Dedifferentiated amniotic fluid mesenchymal stem cell (primary cell): ENCODE data around the gene EIF3I.

ENCODE experiments used
- DNase-seq: peaks from one replicate; pipeline ENCODE4 v3.0.0-alpha.2; 2016; ENCODE audit errors: extremely low spot score

Gene EIF3I

GRCh38 chr1:32221980-32222755 is at the start of gene EIF3I, which contains the start of gene TMEM234:
TSS of gene EIF3I (plus strand) at chr1:32222407. CDS start at chr1:32222442, 35 bp downstream.
TSS of gene TMEM234 (minus strand) at chr1:32222353. CDS start at chr1:32222322, 31 bp downstream.
- peak; percentile 95 for DNase-seq

- DNase-seq: no peak
Observed at GRCh38 chr1:32172621-32173245, 49.5 kb upstream of the EIF3I start.

GRCh38 chr1:32178380-32179192 is 43.6 kb upstream of the EIF3I start:
- DNase-seq: no peak

- no peak for DNase-seq
Observed at GRCh38 chr1:32179193-32179442, 43.1 kb upstream of the EIF3I start.

- peak; percentile 88 for DNase-seq
Observed at GRCh38 chr1:32179443-32180185, 42.6 kb upstream of the EIF3I start, which contains the start of gene TXLNA. TSS of gene TXLNA (plus strand) at chr1:32179675. CDS start at chr1:32180346, 671 bp downstream.

GRCh38 chr1:32180186-32181060 is 41.8 kb upstream of the EIF3I start:
- DNase-seq: peak; percentile 68

GRCh38 chr1:32181065-32181464 is 41.1 kb upstream of the EIF3I start:
- no peak for DNase-seq

- DNase-seq: no peak
Observed at GRCh38 chr1:32181563-32181962, 40.6 kb upstream of the EIF3I start.

GRCh38 chr1:32182060-32182459 is 40.1 kb upstream of the EIF3I start:
- DNase-seq: no peak

- DNase-seq: no peak
Observed at GRCh38 chr1:32184650-32185049, 37.6 kb upstream of the EIF3I start.

- no peak for DNase-seq
Observed at GRCh38 chr1:32186077-32186476, 36.1 kb upstream of the EIF3I start.

- DNase-seq: no peak
Observed at GRCh38 chr1:32186491-32186890, 35.7 kb upstream of the EIF3I start.

- DNase-seq: no peak
Observed at GRCh38 chr1:32187850-32188249, 34.4 kb upstream of the EIF3I start.

- DNase-seq: no peak
Observed at GRCh38 chr1:32192220-32192948, 29.8 kb upstream of the EIF3I start.

GRCh38 chr1:32194984-32195383 is 27.2 kb upstream of the EIF3I start:
- DNase-seq: no peak

- DNase-seq: no peak
Observed at GRCh38 chr1:32195531-32195930, 26.7 kb upstream of the EIF3I start.

GRCh38 chr1:32195972-32196823 is 26.0 kb upstream of the EIF3I start:
- no peak for DNase-seq

- no peak for DNase-seq
Observed at GRCh38 chr1:32197074-32197473, 25.1 kb upstream of the EIF3I start.

GRCh38 chr1:32197837-32198236 is 24.4 kb upstream of the EIF3I start:
- DNase-seq: no peak
